Measurements from ENCODE around the gene BNIP5. TPM values are rescaled to one million over a fixed set of nuclear protein-coding genes. Genes with fewer than 3 reads are reported as not detected.

The BNIP5 gene
- total RNA-seq, 2 experiments from 2014 or later: not detected

GRCh38 chr6:36280983-36281382 lies 55.7 kb downstream of the BNIP5 start:
- Histone ChIP-seq H3K4me1 (ENCODE audit: insufficient read depth, low read length) (no peaks in the 10 kb centered on the region), H3K4me3 (ENCODE audit: low read length) (no peak overlapping the region), H3K27ac (ENCODE audit: low read depth in 1 of 2, low read length in 2 of 2) (no peak overlapping the region), H3K27me3 (ENCODE audit: control insufficient read depth in 1 of 2, insufficient read depth in 2 of 2, low read length in 2 of 2) (peaks cover 19 to 32% of the 10 kb centered on the region in 2 experiments), H3K9me3 (ENCODE audit: control insufficient read depth in 1 of 2, insufficient read depth in 1 of 2, low read length in 2 of 2) (no peaks in the 10 kb centered on the region), H3K36me3 (ENCODE audit: insufficient read depth, low read length) (no peaks in the 10 kb centered on the region)
- Mint-ChIP-seq H3K4me1 (ENCODE audit: low read depth) (no peaks in the 10 kb centered on the region), H3K27me3 (peaks cover 68% of the 10 kb centered on the region), H3K4me3 (no peak overlapping the region), H3K36me3 (ENCODE audit: low read depth) (no peaks in the 10 kb centered on the region), H3K9me3 (no peaks in the 10 kb centered on the region), H3K27ac (no peak overlapping the region)
- CTCF ChIA-PET: interaction anchor here (1.2 kb wide), 1 partner anchor 21 kb away, joined by 5 read pairs; no protein-coding TSS in a partner anchor
- no peak for DNase-seq
- intact Hi-C loops (cut with DNase I, micrococcal nuclease): loop anchor here in 1 of 2 experiments (10.0 kb wide), 1 partner anchor 156 kb away; no protein-coding TSS in a partner anchor
- TF ChIP-seq CTCF (IDR thresholded peaks at IDR 0.05): no peak
- ATAC-seq (ENCODE audit: poor library complexity): no peak
- POLR2A ChIA-PET: no interaction called here

GRCh38 chr6:36280467-36280866 lies 56.2 kb downstream of the BNIP5 start:
- DNase-seq: no peak
- H3K36me3 Mint-ChIP-seq (ENCODE audit: low read depth): no peaks in the 10 kb centered on the region
- no peak overlapping the region for H3K4me3 ChIP-seq (ENCODE audit: low read length)
- no peaks in the 10 kb centered on the region for H3K4me1 ChIP-seq (ENCODE audit: insufficient read depth, low read length)
- no peak overlapping the region for H3K4me3 Mint-ChIP-seq
- H3K36me3 ChIP-seq (ENCODE audit: insufficient read depth, low read length): no peaks in the 10 kb centered on the region
- no peak for TF ChIP-seq CTCF (IDR thresholded peaks at IDR 0.05)
- H3K27ac ChIP-seq (ENCODE audit: low read depth in 1 of 2, low read length in 2 of 2): no peak overlapping the region
- peaks cover 19 to 30% of the 10 kb centered on the region in 2 experiments for H3K27me3 ChIP-seq (ENCODE audit: control insufficient read depth in 1 of 2, insufficient read depth in 2 of 2, low read length in 2 of 2)
- peaks cover 63% of the 10 kb centered on the region for H3K27me3 Mint-ChIP-seq
- H3K9me3 Mint-ChIP-seq: no peaks in the 10 kb centered on the region
- H3K9me3 ChIP-seq (ENCODE audit: control insufficient read depth in 1 of 2, insufficient read depth in 1 of 2, low read length in 2 of 2): no peaks in the 10 kb centered on the region
- ChIA-PET CTCF (interaction anchor here (1.2 kb wide), 1 partner anchor 22 kb away, joined by 5 read pairs; no protein-coding TSS in a partner anchor), POLR2A (no interaction called here)
- H3K27ac Mint-ChIP-seq: no peak overlapping the region
- ATAC-seq (ENCODE audit: poor library complexity): no peak
- intact Hi-C loops (cut with DNase I, micrococcal nuclease): loop anchor here in 1 of 2 experiments (10.0 kb wide), 1 partner anchor 156 kb away; no protein-coding TSS in a partner anchor
- no peaks in the 10 kb centered on the region for H3K4me1 Mint-ChIP-seq (ENCODE audit: low read depth)

- POLR2A ChIA-PET: no interaction called here
- ATAC-seq (ENCODE audit: poor library complexity) (no peak), DNase-seq (no peak)
- Histone ChIP-seq H3K27ac (ENCODE audit: low read depth in 1 of 2, low read length in 2 of 2) (no peak overlapping the region), H3K4me3 (ENCODE audit: low read length) (no peak overlapping the region), H3K36me3 (ENCODE audit: insufficient read depth, low read length) (no peaks in the 10 kb centered on the region), H3K4me1 (ENCODE audit: insufficient read depth, low read length) (no peaks in the 10 kb centered on the region), H3K9me3 (ENCODE audit: control insufficient read depth in 1 of 2, insufficient read depth in 1 of 2, low read length in 2 of 2) (no peaks in the 10 kb centered on the region), H3K27me3 (ENCODE audit: control insufficient read depth in 1 of 2, insufficient read depth in 2 of 2, low read length in 2 of 2) (peaks cover 3 to 8% of the 10 kb centered on the region in 2 experiments)
- Mint-ChIP-seq H3K36me3 (ENCODE audit: low read depth) (no peaks in the 10 kb centered on the region), H3K4me3 (no peak overlapping the region), H3K9me3 (no peaks in the 10 kb centered on the region), H3K4me1 (ENCODE audit: low read depth) (no peaks in the 10 kb centered on the region), H3K27ac (no peak overlapping the region), H3K27me3 (peaks cover 41% of the 10 kb centered on the region)
- CTCF ChIA-PET: no interaction called here
- intact Hi-C loops (cut with DNase I, micrococcal nuclease): no loop called here
- TF ChIP-seq CTCF (IDR thresholded peaks at IDR 0.05): no peak
Measured at GRCh38 chr6:36277946-36278470, 58.7 kb downstream of the BNIP5 start.
